Fibroblast of the aortic adventitia (primary cell): ENCODE measurements around the gene ZNF646. TPM values are rescaled to one million over a fixed set of nuclear protein-coding genes. Genes with fewer than 3 reads are reported as not detected.

Experiments
- DNase-seq: peaks from one replicate; pipeline ENCODE4 v3.0.0-alpha.2; 2010; ENCODE audit warnings: low read depth
- H3K4me3 ChIP-seq: 2 replicates; pipeline ENCODE4 v1.5.1; 2011; ENCODE audit warnings: low read depth, mild to moderate bottlenecking, control low read depth, low read length, moderate library complexity
- CTCF ChIP-seq: IDR thresholded peaks from 2 replicates; pipeline ENCODE4 v1.5.1; 2011; ENCODE audit warnings: mild to moderate bottlenecking, low read length, control low read depth, inconsistent platforms; ENCODE audit not compliant: insufficient read depth
- total RNA-seq: library from RNA; depleted of rRNA; stranded (reverse); fragments of >200 nt; gene quantifications from 2 replicates; pipeline ENCODE4 v1.2.3, GENCODE V29; 2012; ENCODE audit warnings: low replicate concordance

ZNF646 gene
- total RNA-seq, 1 donor: 16.2 TPM

- no peak overlapping the region for H3K4me3 ChIP-seq
- no peak for DNase-seq
- no peak for TF ChIP-seq CTCF
Measured at GRCh38 chr16:31107465-31107867, 33.2 kb downstream of the ZNF646 start.

GRCh38 chr16:31108035-31108793 lies 34.0 kb downstream of the ZNF646 start, which contains the start of gene BCKDK:
TSS of gene BCKDK (plus strand) at chr16:31108386. CDS start at chr16:31109224, 838 bp downstream.
- H3K4me3 ChIP-seq: peak within 1 kb of the TSS; percentile 90
- TF ChIP-seq CTCF: no peak
- DNase-seq: peak; percentile 62

- peak overlapping the region; percentile 90 for H3K4me3 ChIP-seq
- TF ChIP-seq CTCF: no peak
- no peak for DNase-seq
Measured at GRCh38 chr16:31108794-31109558, 34.8 kb downstream of the ZNF646 start.

GRCh38 chr16:31109622-31110021 lies 35.4 kb downstream of the ZNF646 start:
- TF ChIP-seq CTCF: no peak
- H3K4me3 ChIP-seq: no peak overlapping the region
- no peak for DNase-seq

- DNase-seq: no peak
- TF ChIP-seq CTCF: no peak
- no peak overlapping the region for H3K4me3 ChIP-seq
Measured at GRCh38 chr16:31110106-31111034, 36.1 kb downstream of the ZNF646 start.

- no peak for TF ChIP-seq CTCF
- DNase-seq: no peak
Measured at GRCh38 chr16:31111881-31112466, 37.8 kb downstream of the ZNF646 start.

More at GRCh38 chr16:31111881-31112466, 37.8 kb downstream of the ZNF646 start:
- H3K4me3 ChIP-seq: no peak overlapping the region
